Effector CD4-positive, alpha-beta T cell (primary cell): Measurements from ENCODE around the gene CSRNP3.
"Not testable (repeated sequence)": the region's sequence is repeated elsewhere in the genome, so short reads cannot be mapped to it uniquely, and the experiment has no call there.

Experiments used
- DNase-seq: peaks from one replicate; pipeline ENCODE4 v3.0.0-alpha.2; 2020

CSRNP3 gene

GRCh38 chr2:165558832-165559231, 89.3 kb downstream of the CSRNP3 start:
- no peak for DNase-seq

- no peak for DNase-seq
Measured at GRCh38 chr2:165560377-165560988, 91.0 kb downstream of the CSRNP3 start.

GRCh38 chr2:165561516-165561915, 92.0 kb downstream of the CSRNP3 start:
- DNase-seq = no peak

GRCh38 chr2:165562233-165562632, 92.7 kb downstream of the CSRNP3 start:
- DNase-seq = no peak

- DNase-seq = no peak
Measured at GRCh38 chr2:165563468-165564225, 94.1 kb downstream of the CSRNP3 start.

- DNase-seq = no peak
Measured at GRCh38 chr2:165566008-165566407, 96.5 kb downstream of the CSRNP3 start.

GRCh38 chr2:165567273-165567672, 97.8 kb downstream of the CSRNP3 start:
- DNase-seq = no peak

GRCh38 chr2:165568361-165568760, 98.9 kb downstream of the CSRNP3 start:
- DNase-seq = no peak

- no peak for DNase-seq
Measured at GRCh38 chr2:165571477-165571876, 102.0 kb downstream of the CSRNP3 start.

GRCh38 chr2:165572151-165572550, 102.7 kb downstream of the CSRNP3 start:
- DNase-seq = no peak

GRCh38 chr2:165573534-165574461, 104.3 kb downstream of the CSRNP3 start:
- DNase-seq = no peak

- no peak for DNase-seq
Measured at GRCh38 chr2:165575044-165575615, 105.6 kb downstream of the CSRNP3 start.

GRCh38 chr2:165576409-165577154, 107.1 kb downstream of the CSRNP3 start:
- DNase-seq = no peak

- DNase-seq = no peak
Measured at GRCh38 chr2:165582409-165582808, 112.9 kb downstream of the CSRNP3 start.

GRCh38 chr2:165582863-165583506, 113.5 kb downstream of the CSRNP3 start:
- no peak for DNase-seq

GRCh38 chr2:165584126-165584654, 114.7 kb downstream of the CSRNP3 start:
- no peak for DNase-seq

GRCh38 chr2:165586019-165586418, 116.5 kb downstream of the CSRNP3 start:
- DNase-seq = no peak

- no peak for DNase-seq
Measured at GRCh38 chr2:165587335-165587938, 117.9 kb downstream of the CSRNP3 start.

GRCh38 chr2:165590999-165591398, 121.5 kb downstream of the CSRNP3 start:
- DNase-seq = not testable (repeated sequence)

GRCh38 chr2:165593081-165593480, 123.6 kb downstream of the CSRNP3 start:
- no peak for DNase-seq
